Muscle layer of duodenum (tissue), 2 donors: ENCODE results near the gene TRABD2B.

Experiments used
- H3K27ac ChIP-seq: one replicate; pipeline ENCODE4 v1.7.0; 2013; ENCODE audit warnings: mild to moderate bottlenecking, low read length
- H3K27me3 ChIP-seq: one replicate; pipeline ENCODE4 v1.7.0; 2013; ENCODE audit warnings: low read depth, mild to moderate bottlenecking, control low read depth, low read length
- H3K36me3 ChIP-seq, 2 donors: one replicate each; pipeline ENCODE4 v1.7.0; 2013; ENCODE audit warnings: low read length in 2 of 2, control low read depth in 1 of 2, mild to moderate bottlenecking in 1 of 2; ENCODE audit not compliant: insufficient read depth in 2 of 2, control insufficient read depth in 1 of 2
- H3K4me1 ChIP-seq, 2 donors: one replicate each; pipeline ENCODE4 v1.7.0; 2013; ENCODE audit warnings: low read length in 2 of 2, mild to moderate bottlenecking in 2 of 2, control low read depth in 1 of 2, moderate library complexity in 1 of 2; ENCODE audit not compliant: insufficient read depth in 2 of 2, control insufficient read depth in 1 of 2
- H3K4me3 ChIP-seq, 2 donors: one replicate each; pipeline ENCODE4 v1.7.0; 2013; ENCODE audit warnings: low read length in 2 of 2, low read depth in 1 of 2, mild to moderate bottlenecking in 1 of 2
- H3K9me3 ChIP-seq, 2 donors: one replicate each; pipeline ENCODE4 v1.7.0; 2013; ENCODE audit warnings: low read length in 2 of 2, control low read depth in 1 of 2, mild to moderate bottlenecking in 1 of 2; ENCODE audit not compliant: control insufficient read depth in 1 of 2
- donor health status: healthy.

TRABD2B gene

GRCh38 chr1:47771751-47772150 lies 225.4 kb downstream of the TRABD2B start:
- no peak overlapping the region for H3K27ac ChIP-seq
- H3K9me3 ChIP-seq: no peaks in the 10 kb centered on the region
- no peaks in the 10 kb centered on the region for H3K27me3 ChIP-seq
- no peak overlapping the region for H3K4me3 ChIP-seq
- no peaks in the 10 kb centered on the region for H3K4me1 ChIP-seq
- no peaks in the 10 kb centered on the region for H3K36me3 ChIP-seq

- Histone ChIP-seq H3K9me3 (no peaks in the 10 kb centered on the region), H3K36me3 (no peaks in the 10 kb centered on the region), H3K27ac (no peak overlapping the region), H3K4me1 (no peaks in the 10 kb centered on the region), H3K4me3 (no peak overlapping the region), H3K27me3 (no peaks in the 10 kb centered on the region)
Measured at GRCh38 chr1:47769983-47770382, 227.2 kb downstream of the TRABD2B start.

GRCh38 chr1:47769295-47769694 lies 227.9 kb downstream of the TRABD2B start:
- H3K27ac ChIP-seq: no peak overlapping the region
- no peaks in the 10 kb centered on the region for H3K4me1 ChIP-seq
- H3K9me3 ChIP-seq: no peaks in the 10 kb centered on the region
- no peaks in the 10 kb centered on the region for H3K36me3 ChIP-seq
- no peak overlapping the region for H3K4me3 ChIP-seq
- no peaks in the 10 kb centered on the region for H3K27me3 ChIP-seq

- Histone ChIP-seq H3K27me3 (no peaks in the 10 kb centered on the region), H3K4me1 (no peaks in the 10 kb centered on the region), H3K4me3 (no peak overlapping the region), H3K27ac (no peak overlapping the region), H3K9me3 (no peaks in the 10 kb centered on the region), H3K36me3 (no peaks in the 10 kb centered on the region)
Measured at GRCh38 chr1:47767741-47768100, 229.5 kb downstream of the TRABD2B start.

GRCh38 chr1:47766832-47767740 lies 230.1 kb downstream of the TRABD2B start:
- H3K9me3 ChIP-seq: no peaks in the 10 kb centered on the region
- H3K4me3 ChIP-seq: no peak overlapping the region
- no peaks in the 10 kb centered on the region for H3K27me3 ChIP-seq
- no peaks in the 10 kb centered on the region for H3K4me1 ChIP-seq
- H3K27ac ChIP-seq: no peak overlapping the region
- no peaks in the 10 kb centered on the region for H3K36me3 ChIP-seq

- Histone ChIP-seq H3K36me3 (no peaks in the 10 kb centered on the region), H3K9me3 (no peaks in the 10 kb centered on the region), H3K4me3 (no peak overlapping the region), H3K27me3 (no peaks in the 10 kb centered on the region), H3K4me1 (no peaks in the 10 kb centered on the region), H3K27ac (no peak overlapping the region)
Measured at GRCh38 chr1:47765742-47766485, 231.3 kb downstream of the TRABD2B start.

- Histone ChIP-seq H3K4me3 (no peak overlapping the region), H3K9me3 (no peaks in the 10 kb centered on the region), H3K4me1 (no peaks in the 10 kb centered on the region), H3K36me3 (no peaks in the 10 kb centered on the region), H3K27me3 (no peaks in the 10 kb centered on the region), H3K27ac (no peak overlapping the region)
Measured at GRCh38 chr1:47765236-47765635, 231.9 kb downstream of the TRABD2B start.

- H3K9me3 ChIP-seq: no peaks in the 10 kb centered on the region
- no peaks in the 10 kb centered on the region for H3K36me3 ChIP-seq
- no peak overlapping the region for H3K27ac ChIP-seq
- no peaks in the 10 kb centered on the region for H3K4me1 ChIP-seq
- H3K4me3 ChIP-seq: no peak overlapping the region
- no peaks in the 10 kb centered on the region for H3K27me3 ChIP-seq
Measured at GRCh38 chr1:47764461-47765046, 232.6 kb downstream of the TRABD2B start.

- H3K27me3 ChIP-seq: no peaks in the 10 kb centered on the region
- no peak overlapping the region for H3K4me3 ChIP-seq
- H3K9me3 ChIP-seq: no peaks in the 10 kb centered on the region
- H3K36me3 ChIP-seq: no peaks in the 10 kb centered on the region
- no peaks in the 10 kb centered on the region for H3K4me1 ChIP-seq
- no peak overlapping the region for H3K27ac ChIP-seq
Measured at GRCh38 chr1:47763591-47764171, 233.5 kb downstream of the TRABD2B start.

- Histone ChIP-seq H3K27ac (no peak overlapping the region), H3K36me3 (no peaks in the 10 kb centered on the region), H3K4me1 (no peaks in the 10 kb centered on the region), H3K9me3 (no peaks in the 10 kb centered on the region), H3K27me3 (no peaks in the 10 kb centered on the region), H3K4me3 (no peak overlapping the region)
Measured at GRCh38 chr1:47761974-47762373, 235.2 kb downstream of the TRABD2B start.
